ENCODE data around the gene DCST2. TPM values are rescaled to one million over a fixed set of nuclear protein-coding genes. Genes with fewer than 3 reads are reported as not detected.

DCST2 gene
- total and polyA plus RNA-seq, 7 donors, result 0.04 to 0.56 (median 0.19) TPM; not detected in 2

DNA sequence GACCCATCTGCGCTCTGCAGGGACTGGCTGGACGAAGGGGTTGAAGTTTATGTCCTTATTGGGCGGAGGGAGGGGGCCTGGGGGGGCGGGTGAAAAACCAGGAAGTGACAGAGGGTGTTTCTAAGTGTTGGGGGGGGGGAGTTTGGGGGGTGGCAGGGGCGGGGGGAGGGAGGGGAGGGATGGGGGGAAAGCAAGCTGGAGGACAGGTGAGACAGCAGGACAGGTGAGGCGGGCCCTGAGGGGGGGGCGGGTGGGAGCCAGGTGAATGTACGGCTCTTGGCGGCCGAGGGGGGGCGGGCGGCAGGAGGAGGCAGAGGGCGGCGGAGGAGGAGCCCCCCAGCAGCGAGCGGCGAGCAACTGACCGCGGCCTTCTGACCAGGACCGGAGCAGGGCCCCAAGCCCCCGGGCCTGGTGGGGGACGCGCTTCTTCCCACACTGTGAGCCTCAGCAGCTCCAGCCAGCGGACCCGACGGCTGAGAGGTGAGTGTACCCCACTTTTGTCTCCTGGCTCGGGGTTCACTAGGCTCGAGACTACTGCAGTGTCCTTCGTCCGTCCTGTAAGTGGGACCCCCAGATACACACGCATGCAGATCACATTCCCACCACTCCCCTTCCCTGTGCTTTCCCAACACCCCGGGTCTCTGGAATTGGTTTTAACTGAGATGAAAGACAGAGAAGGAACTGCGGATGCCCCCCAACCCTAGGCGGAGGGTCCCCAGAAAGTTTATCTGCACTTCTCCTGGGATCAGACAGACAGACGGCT lies 30.9 kb downstream of the DCST2 start, which contains the start of gene ZBTB7B:
ZBTB7B (plus strand) TSS at position 339 of the 763 bp plus-strand sequence. CDS start 11,859 bp downstream, outside the sequence.
- intact Hi-C loops (cut with DNase I), result loop anchor here (2.0 to 5.0 kb wide), 3 partner anchors 14 to 40 kb away; partner anchors contain the start of genes CKS1B (in 1 of the 2) and PYGO2 (in 1 of the 2)
- Histone ChIP-seq H3K9me3 (no peaks in the 10 kb centered on the region), H3K27me3 (ENCODE audit: insufficient read depth in 3 of 3, low read length in 2 of 3) (no peaks in the 10 kb centered on the region), H3K4me1 (peaks cover 47% of the 10 kb centered on the region), H3K27ac (peak within 1 kb of the TSS; percentile 94), H3K36me3 (ENCODE audit: insufficient read depth in 1 of 2, low read depth in 1 of 2) (no peaks in the 10 kb centered on the region), H3K4me3 (peak within 1 kb of the TSS; percentile 78)
- WGBS, 3 donors, result 0 to 2% (median 1%) methylated on average over 18 to 35 of the region's 35 CpGs
- ATAC-seq, result peak; percentile 1 to 2 (median 1)
- DNase-seq, result peak; percentile 60 to 82
- TF ChIP-seq CTCF (IDR thresholded peaks at IDR 0.05), result no peak

- peak; percentile 71 to 75 (median 74) for ATAC-seq
- TF ChIP-seq CTCF (IDR thresholded peaks at IDR 0.05), result peak; percentile 26
- Histone ChIP-seq H3K27me3 (ENCODE audit: insufficient read depth in 3 of 3, low read length in 2 of 3) (no peaks in the 10 kb centered on the region), H3K4me3 (peak overlapping the region; percentile 78), H3K4me1 (peaks cover 42% of the 10 kb centered on the region), H3K27ac (peak overlapping the region; percentile 91), H3K36me3 (ENCODE audit: insufficient read depth in 1 of 2, low read depth in 1 of 2) (no peaks in the 10 kb centered on the region), H3K9me3 (no peaks in the 10 kb centered on the region)
- 0% methylated on average over 23 to 38 of the region's 38 CpGs for WGBS, 3 donors
- DNase-seq, result peak; percentile 100
- intact Hi-C loops (cut with DNase I), result loop anchor here (2.0 to 5.0 kb wide), 3 partner anchors 15 to 40 kb away; partner anchors contain the start of genes CKS1B (in 1 of the 2) and PYGO2 (in 1 of the 2)
These were observed 31.7 kb downstream of the DCST2 start for GRCh38 chr1:155001675-155002463.

DNA sequence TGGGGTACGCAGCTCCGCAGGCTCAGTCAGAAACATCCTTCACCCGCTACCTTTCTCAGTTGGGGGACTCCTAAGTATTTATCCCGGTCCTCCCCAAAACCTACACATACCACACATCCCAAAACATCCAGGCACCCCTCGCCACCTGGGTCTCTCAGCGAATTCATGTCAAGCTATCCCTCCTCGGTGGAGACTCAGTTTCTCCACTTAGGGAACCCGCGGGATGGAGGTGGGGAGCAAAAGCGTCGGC lies 32.2 kb downstream of the DCST2 start:
- no peak for TF ChIP-seq CTCF (IDR thresholded peaks at IDR 0.05)
- ATAC-seq (no peak), DNase-seq (no peak)
- Histone ChIP-seq H3K27ac (peak overlapping the region; percentile 91), H3K27me3 (ENCODE audit: insufficient read depth in 3 of 3, low read length in 2 of 3) (no peaks in the 10 kb centered on the region), H3K4me1 (peaks cover 37% of the 10 kb centered on the region), H3K9me3 (no peaks in the 10 kb centered on the region), H3K36me3 (ENCODE audit: insufficient read depth in 1 of 2, low read depth in 1 of 2) (no peaks in the 10 kb centered on the region), H3K4me3 (peak overlapping the region; percentile 78)
- intact Hi-C loops (cut with DNase I), result loop anchor here in 1 of 2 donors (5.0 kb wide), 1 partner anchor 39 kb away; the partner anchor contains the start of gene PYGO2
- WGBS, 3 donors, result 1% methylated on average over 11 of the region's 11 CpGs

GRCh38 chr1:155000726-155001424 lies 32.7 kb downstream of the DCST2 start:
- peak; percentile 91 to 96 for DNase-seq
- ATAC-seq, result peak; percentile 60 to 65 (median 64)
- peak overlapping the region; percentile 78 for H3K4me3 ChIP-seq
- peak overlapping the region; percentile 91 for H3K27ac ChIP-seq
- WGBS, 3 donors, result 0 to 1% (median 0%) methylated on average over 27 to 43 of the region's 43 CpGs
- no peaks in the 10 kb centered on the region for H3K9me3 ChIP-seq
- no peaks in the 10 kb centered on the region for H3K27me3 ChIP-seq (ENCODE audit: insufficient read depth in 3 of 3, low read length in 2 of 3)
- intact Hi-C loops (cut with DNase I), result loop anchor here in 1 of 2 donors (5.0 kb wide), 1 partner anchor 39 kb away; the partner anchor contains the start of gene PYGO2
- H3K4me1 ChIP-seq, result peaks cover 32% of the 10 kb centered on the region
- H3K36me3 ChIP-seq (ENCODE audit: insufficient read depth in 1 of 2, low read depth in 1 of 2), result no peaks in the 10 kb centered on the region
- peak; percentile 2 for TF ChIP-seq CTCF (IDR thresholded peaks at IDR 0.05)

All from psoas muscle (tissue), 8 donors.